DMS53 (cell line): ENCODE measurements around the gene MTMR11.
"Not testable (repeated sequence)": the region's sequence is repeated elsewhere in the genome, so short reads cannot be mapped to it uniquely, and the experiment has no call there.

ENCODE experiments used
- DNase-seq: peaks from one replicate; lab custom pipeline; 2025; lab: John Stamatoyannopoulos, UW

The MTMR11 gene

GRCh38 chr1:149936170-149936991 lies at the start of gene MTMR11:
Gene MTMR11, minus strand, starts transcription at chr1:149936879. Its CDS starts 232 bp downstream, at chr1:149936647.
- DNase-seq = peak; percentile 60

- no peak for DNase-seq
Observed at GRCh38 chr1:149979972-149980540, 43.4 kb upstream of the MTMR11 start.

- DNase-seq = no peak
Observed at GRCh38 chr1:149979245-149979971, 42.7 kb upstream of the MTMR11 start.

DNA sequence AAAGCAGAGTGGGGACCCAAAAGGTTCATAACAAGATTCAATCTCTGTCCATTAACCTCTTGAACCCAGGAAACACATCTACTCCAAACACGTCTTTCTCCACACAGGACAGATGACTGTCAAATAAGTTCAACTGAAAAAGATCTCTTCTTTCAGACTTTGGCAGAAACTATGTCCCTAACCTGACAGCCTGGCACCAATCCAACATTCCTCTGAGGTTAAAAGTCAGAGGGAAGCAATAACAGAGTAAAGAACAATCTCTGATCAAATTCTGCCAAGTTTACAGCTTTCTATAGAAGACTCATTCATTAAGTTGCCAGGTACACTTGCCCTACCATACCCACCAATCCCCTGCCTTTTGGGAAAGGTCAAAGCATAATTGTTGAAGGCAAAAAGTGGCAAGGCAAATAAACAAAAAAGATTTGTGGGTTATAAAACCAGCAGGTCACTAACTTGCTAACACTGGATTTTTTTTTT lies 41.9 kb upstream of the MTMR11 start:
- no peak for DNase-seq

- DNase-seq = peak; percentile 83
Observed at GRCh38 chr1:149977345-149977744, 40.7 kb upstream of the MTMR11 start.

DNA sequence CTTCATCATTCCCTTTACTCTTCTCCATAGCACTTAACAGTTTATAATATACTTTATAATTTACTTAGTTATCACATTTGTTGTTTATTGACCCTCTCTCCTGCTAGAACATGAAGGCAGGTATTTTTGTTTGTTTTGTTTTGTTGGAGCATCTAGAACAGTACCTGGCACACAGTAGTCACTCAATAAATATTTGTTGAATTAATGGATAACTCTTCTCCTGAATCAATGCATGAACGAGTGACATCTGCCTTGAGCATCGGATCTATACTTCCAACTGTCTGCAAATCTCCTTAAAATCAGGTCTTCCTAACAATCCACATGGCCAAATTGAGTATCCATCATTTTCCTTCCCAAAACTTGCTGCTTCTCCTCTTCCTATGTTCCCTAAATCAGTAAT lies 35.9 kb upstream of the MTMR11 start:
- DNase-seq = no peak

GRCh38 chr1:149967646-149968045 lies 31.0 kb upstream of the MTMR11 start:
- DNase-seq = no peak

GRCh38 chr1:149967041-149967440 lies 30.4 kb upstream of the MTMR11 start:
- no peak for DNase-seq

DNA sequence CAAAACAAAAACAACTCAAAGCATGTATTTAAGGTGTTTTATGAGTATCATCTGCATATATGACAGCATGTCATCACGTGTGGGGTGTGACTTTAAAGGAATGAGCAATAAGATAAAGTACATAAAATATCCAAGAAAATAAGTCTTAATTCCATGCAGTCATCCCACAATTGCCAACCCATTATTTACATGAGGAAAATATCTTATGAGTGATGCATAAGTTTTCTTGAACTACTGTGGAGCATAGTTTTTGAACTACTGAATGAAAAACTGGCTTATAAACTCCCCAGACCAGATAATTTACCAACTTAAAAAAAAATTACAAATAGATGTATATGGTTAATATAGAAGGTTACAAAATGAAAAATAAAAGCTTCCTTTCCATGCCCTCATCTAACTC lies 29.7 kb upstream of the MTMR11 start:
- DNase-seq = no peak

GRCh38 chr1:149965440-149965839 lies 28.8 kb upstream of the MTMR11 start:
- DNase-seq = no peak

- DNase-seq = no peak
Observed at GRCh38 chr1:149963358-149963757, 26.7 kb upstream of the MTMR11 start.

DNA sequence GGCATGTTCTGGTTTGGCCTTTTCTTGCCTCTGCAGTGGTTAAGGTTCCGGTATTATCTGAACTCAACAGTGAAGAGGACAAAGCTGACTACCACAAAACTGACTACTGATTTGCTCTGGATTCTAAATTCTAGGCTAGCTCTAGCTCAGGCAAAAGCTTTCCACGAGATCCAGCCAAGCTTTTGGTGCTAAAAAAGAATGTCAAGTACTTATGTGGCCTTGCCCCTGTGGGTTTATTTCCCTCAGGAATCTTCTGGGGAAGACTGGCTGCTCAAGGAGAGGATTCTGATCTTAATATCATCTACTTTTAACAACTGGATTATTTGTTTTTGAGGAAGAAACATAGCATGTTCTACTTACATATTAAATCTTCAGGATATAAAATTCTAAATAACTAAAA lies 26.1 kb upstream of the MTMR11 start:
- DNase-seq = no peak

GRCh38 chr1:149962039-149962647 lies 25.5 kb upstream of the MTMR11 start:
- peak; percentile 83 for DNase-seq

DNA sequence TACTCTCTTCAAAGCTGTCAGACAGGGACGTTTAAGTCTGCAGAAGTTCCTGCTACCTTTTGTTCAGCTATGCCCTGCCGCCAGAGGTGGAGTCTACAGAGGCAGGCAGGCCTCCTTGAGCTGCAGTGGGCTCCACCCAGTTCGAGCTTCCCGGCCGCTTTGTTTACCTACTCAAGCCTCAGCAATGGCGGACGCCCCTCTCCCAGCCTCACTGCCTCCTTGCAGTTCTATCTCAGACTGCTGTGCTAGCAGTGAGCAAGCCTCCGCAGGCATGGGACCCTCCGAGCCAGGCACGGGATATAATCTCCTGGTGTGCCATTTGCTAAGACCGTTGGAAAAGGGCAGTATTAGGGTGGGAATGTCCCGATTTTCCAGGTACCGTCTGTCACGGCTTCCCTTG lies 20.9 kb upstream of the MTMR11 start:
- not testable (repeated sequence) for DNase-seq

DNA sequence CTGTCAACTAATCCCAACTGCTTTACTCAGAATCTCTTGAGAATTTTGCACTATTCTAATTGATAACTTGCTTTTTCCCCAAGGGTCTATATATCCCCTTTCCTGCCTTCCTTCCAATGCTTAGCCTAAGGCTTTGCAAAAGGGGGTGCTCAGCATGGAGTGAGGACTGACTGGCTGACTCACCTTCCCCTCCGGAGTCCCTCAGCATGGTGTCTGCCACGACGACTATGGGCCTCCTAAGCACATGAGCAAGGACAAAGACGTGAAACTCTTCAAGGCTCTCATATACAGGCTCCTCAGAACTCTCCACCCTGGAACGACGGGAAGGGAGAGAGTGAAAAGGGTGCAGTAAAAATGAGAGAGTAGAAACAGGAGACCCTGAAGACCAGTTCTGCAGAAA lies 13.2 kb upstream of the MTMR11 start:
- DNase-seq = no peak

DNA sequence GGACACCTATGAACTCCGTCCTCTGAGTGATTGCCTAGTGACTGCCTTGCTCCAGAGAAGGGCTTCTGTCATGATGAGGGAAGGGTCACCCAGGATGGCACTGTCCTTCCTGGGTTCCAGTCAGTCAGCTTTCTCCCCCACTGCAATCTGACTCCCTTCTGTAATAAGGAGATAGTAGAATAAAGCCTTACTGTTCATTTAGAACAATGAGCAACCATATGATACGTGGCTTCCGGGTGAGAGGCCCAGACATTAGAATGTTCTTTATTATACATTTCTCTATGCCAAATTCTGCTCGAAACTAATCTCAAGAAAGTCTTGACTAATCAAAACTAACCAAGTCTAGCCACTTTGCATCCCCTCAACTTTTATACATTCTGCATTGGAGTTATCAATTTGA lies 8.5 kb upstream of the MTMR11 start:
- DNase-seq = no peak

DNA sequence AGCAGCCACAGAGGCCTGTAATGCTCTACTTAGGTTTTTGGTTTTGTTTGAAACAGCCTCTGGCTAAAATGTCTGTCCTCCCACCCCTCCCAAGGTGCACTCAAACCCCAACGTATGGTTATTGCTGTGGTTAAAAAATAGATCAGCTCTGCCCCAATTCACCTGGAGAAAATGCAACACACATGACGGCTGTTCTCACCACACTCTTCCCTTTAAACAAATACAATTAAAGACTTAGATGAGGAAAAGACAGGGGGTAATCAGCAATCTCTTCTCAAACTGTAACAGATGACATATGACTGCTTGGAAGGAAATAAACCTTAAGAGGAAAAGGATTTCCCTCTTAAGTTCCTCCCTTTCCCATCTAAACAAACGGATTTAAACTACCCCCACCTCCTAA lies 6.2 kb upstream of the MTMR11 start:
- no peak for DNase-seq

- DNase-seq = peak; percentile 12
Observed at GRCh38 chr1:149942207-149942606, 5.5 kb upstream of the MTMR11 start.

DNA sequence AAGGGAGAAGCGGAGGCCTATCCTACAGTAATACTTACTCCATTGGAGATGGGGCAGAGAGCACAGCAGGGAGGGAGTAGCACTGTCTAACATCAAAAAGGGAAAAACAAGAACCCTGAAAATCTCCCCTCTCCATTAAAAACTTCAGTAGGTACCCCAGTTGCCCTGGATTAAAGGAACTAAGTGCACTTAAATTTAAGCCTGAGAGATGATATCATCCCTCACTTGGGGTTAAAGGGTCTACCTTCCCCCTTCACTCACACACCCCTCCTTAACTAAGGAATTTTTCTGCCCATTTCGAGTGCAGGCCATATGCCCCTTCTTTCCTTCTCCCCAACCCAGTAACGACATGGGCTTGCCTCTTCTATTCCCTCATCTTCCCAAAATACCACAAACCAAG lies 3.7 kb upstream of the MTMR11 start:
- DNase-seq = no peak

GRCh38 chr1:149938668-149939003 lies 2.0 kb upstream of the MTMR11 start:
- DNase-seq = not testable (repeated sequence)

DNA sequence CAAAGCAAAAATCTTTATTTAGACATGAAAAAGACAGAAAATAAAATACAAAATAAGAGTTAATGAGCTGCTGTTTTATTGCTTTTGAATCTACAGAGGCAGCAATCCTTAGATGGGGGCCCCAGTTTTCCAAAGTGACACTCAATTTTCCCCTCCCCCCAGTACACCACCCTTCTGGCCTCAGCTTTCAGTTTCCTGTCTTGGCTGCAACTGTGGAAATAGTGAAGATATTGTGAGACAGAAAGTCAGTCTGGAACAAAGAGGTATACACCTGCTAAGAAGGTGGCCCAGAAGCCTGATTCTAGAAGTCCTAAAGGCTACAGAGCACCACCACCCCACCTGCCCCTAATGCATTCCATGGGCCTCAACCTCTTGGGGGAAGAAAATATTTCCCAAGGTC lies 1.1 kb upstream of the MTMR11 start:
- DNase-seq = no peak

DNA sequence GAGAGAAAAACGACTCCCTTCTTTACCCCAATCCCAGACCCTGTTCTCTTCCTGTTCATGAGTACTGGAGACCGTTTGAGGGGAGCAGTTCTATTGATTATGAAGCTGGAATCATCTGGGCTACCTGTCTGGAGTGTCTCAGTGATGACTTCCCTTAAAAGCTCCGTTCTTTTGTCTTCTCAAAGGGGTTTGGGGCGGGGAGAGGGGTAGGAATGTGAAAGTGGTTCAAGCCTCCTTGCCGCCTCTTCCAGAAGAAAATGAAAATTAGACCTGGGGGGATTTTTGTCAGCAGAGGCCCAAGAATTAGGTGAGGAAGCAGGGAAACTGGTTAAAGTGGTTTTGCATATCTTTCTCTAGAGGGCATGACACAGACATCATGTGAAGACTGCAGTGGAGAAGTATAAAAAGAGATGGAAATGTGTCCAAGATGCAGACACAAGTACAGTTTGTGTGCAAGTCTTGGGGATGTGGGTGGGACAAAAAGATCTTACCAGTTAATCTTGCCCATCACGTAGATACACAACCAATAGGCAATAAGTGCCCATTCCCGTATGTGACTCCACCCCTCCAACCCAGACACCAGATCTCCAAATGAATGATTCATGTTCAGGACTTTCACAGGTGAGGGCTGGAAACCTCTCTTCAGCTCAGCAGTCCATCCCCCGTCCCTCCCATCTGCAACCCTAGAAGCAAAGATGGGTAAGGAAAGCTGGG lies 470 bp upstream of the MTMR11 start:
- DNase-seq = peak; percentile 81
